HepG2 (cell line): Measurements from ENCODE around the gene KIF25. TPM values are rescaled to one million over a fixed set of nuclear protein-coding genes. Genes with fewer than 3 reads are reported as not detected.

Experiments used
- ATAC-seq: fragments of 200-7000 bp; cut with Tn5 transposase; 3 replicates; pipeline ENCODE4 v1.9.1; 2020; ENCODE audit warnings: mild to moderate bottlenecking, moderate library complexity
- BruUV-seq: library from RNA; stranded (reverse); fragments of 400-500 nt; replicated peaks from 2 replicates; lab custom pipeline; 2021; lab: Mats Ljungman, UMichigan
- CTCF ChIA-PET: fragments of 300-600 bp; formaldehyde crosslinking; extraction: SDS; loops from one replicate; lab custom pipeline; 2021; ENCODE audit warnings: low total read pairs, inconsistent platforms, low intra/inter-chr PET ratio; lab: Yijun Ruan, JAX
- POLR2A ChIA-PET: fragments of 350-600 bp; sonication (Branson Sonifier 250); formaldehyde crosslinking; loops from one replicate; lab custom pipeline; 2020; ENCODE audit warnings: antibody characterized with exemption, inconsistent platforms; lab: Yijun Ruan, JAX
- DNase-seq: peaks from one replicate; pipeline ENCODE4 v3.0.0-alpha.2; 2015; ENCODE audit warnings: low spot score
- FAIRE-seq: peaks from 3 replicates; lab custom pipeline; 2011; peaks lifted over from hg19 to GRCh38; lab: Jason Lieb, UNC
- H2AFZ ChIP-seq: one replicate; pipeline ENCODE4 v1.6.1; 2011; ENCODE audit warnings: low read length, inconsistent platforms
- H3K27ac ChIP-seq: fragments of 300-600 bp; 3 replicates; pipeline ENCODE4 v1.8.0; 2011; ENCODE audit warnings: mixed run types, mild to moderate bottlenecking, mixed read lengths, low read length, inconsistent platforms; ENCODE audit not compliant: insufficient read depth; ENCODE audit errors: extremely low read length
- H3K27me3 ChIP-seq, 2 experiments: fragments of 200-600 bp in 1 of 2; 2 replicates in 1 of 2; 3 replicates in 1 of 2; pipeline versions ENCODE4 v1.6.0 to v1.8.0; 2011; ENCODE audit warnings: low read length in 2 of 2, mild to moderate bottlenecking in 2 of 2, moderate library complexity in 2 of 2, inconsistent platforms in 1 of 2; ENCODE audit not compliant: insufficient read depth in 2 of 2, control insufficient read depth in 1 of 2
- H3K36me3 ChIP-seq, 2 experiments: fragments of 200-600 bp in 1 of 2; replicated peaks in 1 of 2; 2 replicates in 1 of 2; 3 replicates in 1 of 2; pipeline versions ENCODE4 v1.5.1 to v1.8.0; 2011; ENCODE audit warnings: low read length in 2 of 2, inconsistent platforms in 1 of 2; ENCODE audit not compliant: insufficient read depth in 2 of 2, control insufficient read depth in 1 of 2
- H3K4me1 ChIP-seq: 2 replicates; pipeline ENCODE4 v1.5.1; 2012; ENCODE audit warnings: low read length, inconsistent platforms; ENCODE audit not compliant: insufficient read depth
- H3K4me2 ChIP-seq: 2 replicates; pipeline ENCODE4 v1.6.0; 2011; ENCODE audit warnings: low read depth, low read length, inconsistent platforms
- H3K4me3 ChIP-seq, 3 experiments: fragments of 200-600 bp in 1 of 3; sonication (generic), shearing (Covaris generic) in 1 of 3; replicated peaks in 1 of 3; 2 replicates each; pipeline ENCODE4 v1.5.1; 2011 to 2016; ENCODE audit warnings: low read length in 3 of 3, inconsistent platforms in 2 of 3, low read depth in 2 of 3, mild to moderate bottlenecking in 2 of 3, control low read depth in 1 of 3, mixed read lengths in 1 of 3; ENCODE audit not compliant: insufficient read depth in 1 of 3
- H3K79me2 ChIP-seq: one replicate; pipeline ENCODE4 v1.6.1; 2011; ENCODE audit warnings: low read length, inconsistent platforms; ENCODE audit not compliant: insufficient read depth
- H3K9ac ChIP-seq: 2 replicates; pipeline ENCODE4 v1.6.0; 2011; ENCODE audit warnings: mild to moderate bottlenecking, low read depth, low read length, inconsistent platforms; ENCODE audit not compliant: insufficient read depth
- H3K9me3 ChIP-seq: 2 replicates; pipeline ENCODE4 v1.5.1; 2012; ENCODE audit warnings: mild to moderate bottlenecking, low read length
- H4K20me1 ChIP-seq: 2 replicates; pipeline ENCODE4 v1.6.0; 2011; ENCODE audit warnings: inconsistent platforms, mild to moderate bottlenecking, low read length, moderate library complexity; ENCODE audit not compliant: insufficient read depth
- ARID4A ChIP-seq: sonication (generic); formaldehyde crosslinking; IDR thresholded peaks from 2 replicates; pipeline ENCODE4 v1.5.0; 2020; ENCODE audit warnings: mild to moderate bottlenecking, missing genetic modification reagents, borderline replicate concordance
- ARNT ChIP-seq: fragments of 450-650 bp; IDR thresholded peaks from 2 replicates; pipeline ENCODE4 v1.6.1; 2017
- CREM ChIP-seq, 2 experiments: sonication (generic) in 1 of 2; formaldehyde crosslinking in 1 of 2; IDR thresholded peaks; 2 replicates each; pipeline versions ENCODE4 v1.4.0 to v1.6.1; 2016 to 2020; ENCODE audit warnings: antibody characterized with exemption in 1 of 2, mild to moderate bottlenecking in 1 of 2, missing genetic modification reagents in 1 of 2
- FUBP1 ChIP-seq: sonication (generic); formaldehyde crosslinking; IDR thresholded peaks from 2 replicates; pipeline ENCODE4 v1.5.1; 2020; ENCODE audit warnings: missing genetic modification reagents, mild to moderate bottlenecking, borderline replicate concordance
- GATA4 ChIP-seq: sonication (generic); IDR thresholded peaks from 2 replicates; pipeline ENCODE4 v1.6.1; 2016; ENCODE audit warnings: antibody characterized with exemption, low read depth, borderline replicate concordance
- NR2F6 ChIP-seq, 2 experiments: IDR thresholded peaks; 2 replicates each; pipeline ENCODE4 v1.6.1; 2016; ENCODE audit warnings: antibody characterized with exemption in 1 of 2, mild to moderate bottlenecking in 1 of 2
- ZC3H13 ChIP-seq: sonication (generic); formaldehyde crosslinking; IDR thresholded peaks from 2 replicates; pipeline ENCODE4 v1.8.1; 2023; ENCODE audit warnings: mild to moderate bottlenecking, missing genetic modification reagents, moderate library complexity
- ZNF318 ChIP-seq: sonication (generic); formaldehyde crosslinking; IDR thresholded peaks from 2 replicates; pipeline ENCODE4 v1.4.0; 2020; ENCODE audit warnings: mild to moderate bottlenecking, missing genetic modification reagents
- WGBS: methylation state at CpG from one replicate; pipeline ENCODE4 v1.1.6; 2017; ENCODE audit warnings: low lambda C conversion rate; 5-methylcytosine and 5-hydroxymethylcytosine counted together
- in situ Hi-C: cut with HindIII; loops from 2 replicates; pipeline ENCODE4 v1.10.0; 2017; ENCODE audit warnings: low pct_unique_long_range_greater_than_20kb; ENCODE audit not compliant: extremely low pct_ligation_motif_present
- intact Hi-C: fragments of 100-400 bp; cut with micrococcal nuclease; formaldehyde crosslinking; loops from one replicate; pipeline ENCODE4 v1.10.0; 2022; ENCODE audit not compliant: unreplicated experiment
- polyA plus RNA-seq, 8 experiments: library from polyadenylated mRNA; depleted of rRNA in 3 of 8; stranded (reverse) in 7 of 8; unstranded in 1 of 8; fragments of >200 nt; fragmentation: Illumina TruSeq in 4 of 8; extraction: Trizol in 4 of 8; gene quantifications; 2 replicates each; pipeline versions ENCODE4 v1.2.1 to v1.2.3, GENCODE V29; 2011 to 2016; ENCODE audit warnings: low read depth in 4 of 8, missing spikeins in 1 of 8, mixed read lengths in 1 of 8; ENCODE audit not compliant: insufficient read depth in 1 of 8
- total RNA-seq, 5 experiments: library from RNA; depleted of rRNA; stranded (reverse); fragments of >200 nt; fragmentation: Illumina TruSeq; extraction: Trizol; gene quantifications; 2 replicates each; pipeline ENCODE4 v1.2.3, GENCODE V29; 2016; ENCODE audit warnings: low read depth in 1 of 5

KIF25 gene
- total and polyA plus RNA-seq, 2 of the 13 experiments (the other 11 are each of a cell fraction or from before 2014, with no cell fraction given) = not detected

GRCh38 chr6:168084465-168085160 is 87.1 kb downstream of the KIF25 start:
- DNase-seq = no peak
- peaks cover 26% of the 10 kb centered on the region for H3K4me1 ChIP-seq
- H3K9ac ChIP-seq = no peak overlapping the region
- no peaks in the 10 kb centered on the region for H3K9me3 ChIP-seq
- H3K4me3 ChIP-seq = no peak overlapping the region
- H3K79me2 ChIP-seq = no peaks in the 10 kb centered on the region
- intact Hi-C loops (no loop called here), in situ Hi-C loops (no loop called here)
- H2AFZ ChIP-seq = no peak overlapping the region
- no peak for FAIRE-seq
- H3K4me2 ChIP-seq = no peak overlapping the region
- ChIA-PET CTCF (no interaction called here), POLR2A (no interaction called here)
- ATAC-seq = no peak
- 31% methylated on average over 19 of the region's 19 CpGs for WGBS
- H4K20me1 ChIP-seq = no peaks in the 10 kb centered on the region
- H3K27ac ChIP-seq = no peak overlapping the region
- H3K36me3 ChIP-seq = no peaks in the 10 kb centered on the region
- peaks cover 13 to 77% of the 10 kb centered on the region in 2 experiments for H3K27me3 ChIP-seq
- no TSS peak for BruUV-seq
- TF ChIP-seq NR2F6 (IDR thresholded peaks at IDR 0.05) (no peak), NR2F6 (CRISPR knock-in tag; IDR thresholded peaks at IDR 0.05) (no peak), ARNT (no peak), ZC3H13 (CRISPR knock-in tag) (no peak), GATA4 (no peak), ARID4A (CRISPR knock-in tag) (no peak), FUBP1 (CRISPR knock-in tag) (no peak), CREM (IDR thresholded peaks at IDR 0.05) (no peak), CREM (CRISPR knock-in tag; IDR thresholded peaks at IDR 0.05) (no peak), ZNF318 (CRISPR knock-in tag) (no peak)
